Body of pancreas (tissue), 4 donors: Measurements from ENCODE around the gene SBF2.

Experiments used
- CTCF ChIP-seq, 7 experiments: fragments of 450-650 bp in 4 of 7; fragments of 200-600 bp in 3 of 7; sonication (generic) in 3 of 7; IDR thresholded peaks; one replicate each; pipeline ENCODE4 v1.5.1; 2016 to 2019; ENCODE audit warnings: antibody characterized with exemption in 7 of 7
- POLR2A ChIP-seq, 3 donors: fragments of 450-650 bp; IDR thresholded peaks; one replicate each; pipeline ENCODE4 v1.6.1; 2016; ENCODE audit warnings: antibody characterized with exemption in 3 of 3, mild to moderate bottlenecking in 2 of 3

DNA sequence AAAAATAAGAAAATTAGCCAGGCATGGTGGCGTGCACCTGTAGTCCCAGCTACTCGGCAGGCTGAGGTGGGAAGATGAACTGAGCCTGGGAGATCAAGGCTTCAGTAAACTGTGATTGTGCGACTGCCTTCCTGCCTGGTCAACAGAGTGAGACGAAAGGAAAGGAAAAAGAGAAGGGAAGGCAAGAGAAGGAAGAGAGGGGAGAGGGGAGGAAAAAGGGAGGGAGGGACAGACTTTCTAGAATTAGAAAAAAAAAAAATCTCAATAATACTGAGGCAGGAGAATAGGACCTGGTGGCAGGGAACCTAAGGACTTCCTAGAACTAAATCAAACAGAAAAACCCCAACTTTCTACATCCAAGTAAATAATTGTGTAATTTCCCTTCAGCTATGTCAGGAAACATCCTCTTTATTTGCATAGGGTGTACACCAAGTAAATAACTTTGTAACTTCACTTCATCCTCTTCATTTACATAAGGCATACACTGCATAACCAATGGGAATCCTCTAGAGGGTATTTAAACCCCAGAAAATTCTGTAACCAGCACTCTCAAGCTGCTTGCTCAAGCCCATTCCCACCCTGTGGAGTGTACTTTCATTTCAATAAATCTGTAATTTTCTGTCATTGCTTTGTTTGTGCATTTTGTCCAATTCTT, 8.7 kb downstream of the SBF2 start:
- TF ChIP-seq CTCF (IDR thresholded peaks at IDR 0.05), result no peak
- TF ChIP-seq POLR2A (IDR thresholded peaks at IDR 0.05), result no peak
